OCI-LY1 (cell line): ENCODE measurements around the gene ZBTB45.
"Not testable (repeated sequence)": the region's sequence is repeated elsewhere in the genome, so short reads cannot be mapped to it uniquely, and the experiment has no call there.

Experiments used
- H2AFZ ChIP-seq: fragments of 200-600 bp; sonication (generic), shearing (Covaris generic); 2 replicates; pipeline ENCODE4 v1.6.0; 2014; ENCODE audit warnings: antibody characterized with exemption, mild to moderate bottlenecking, low read length
- H3F3A ChIP-seq: fragments of 200-600 bp; sonication (generic), shearing (Covaris generic); 2 replicates; pipeline ENCODE4 v1.6.0; 2014; ENCODE audit warnings: mild to moderate bottlenecking, antibody characterized with exemption, low read length, moderate library complexity; ENCODE audit not compliant: insufficient read depth
- H3K27ac ChIP-seq: fragments of 200-600 bp; sonication (generic); 2 replicates; pipeline ENCODE4 v1.5.1; 2014; ENCODE audit warnings: low read length, mixed run types, mild to moderate bottlenecking, low read depth; ENCODE audit not compliant: poor library complexity, severe bottlenecking
- H3K27me3 ChIP-seq: fragments of 200-600 bp; sonication (generic); 2 replicates; pipeline ENCODE4 v1.6.0; 2014; ENCODE audit warnings: antibody characterized with exemption, mild to moderate bottlenecking, low read length, moderate library complexity; ENCODE audit not compliant: insufficient read depth
- H3K36me3 ChIP-seq: fragments of 200-600 bp; sonication (generic); 2 replicates; pipeline ENCODE4 v1.6.1; 2014; ENCODE audit warnings: mild to moderate bottlenecking, antibody characterized with exemption, low read length, moderate library complexity, mixed read lengths; ENCODE audit not compliant: insufficient read depth
- H3K4me1 ChIP-seq: fragments of 200-600 bp; sonication (generic); 2 replicates; pipeline ENCODE4 v1.5.1; 2014; ENCODE audit warnings: mild to moderate bottlenecking, low read length, moderate library complexity; ENCODE audit not compliant: insufficient read depth, severe bottlenecking
- H3K4me2 ChIP-seq: fragments of 200-600 bp; sonication (generic), shearing (Covaris generic); 2 replicates; pipeline ENCODE4 v1.6.1; 2014; ENCODE audit warnings: low read length
- H3K4me3 ChIP-seq: fragments of 200-600 bp; sonication (generic); 2 replicates; pipeline ENCODE4 v1.5.1; 2014; ENCODE audit warnings: low read length, low read depth, mild to moderate bottlenecking, mixed read lengths; ENCODE audit not compliant: poor library complexity, severe bottlenecking
- H3K79me2 ChIP-seq: fragments of 200-600 bp; shearing (Covaris generic); 2 replicates; pipeline ENCODE4 v1.6.1; 2016; ENCODE audit warnings: mixed run types, low read length, mixed read lengths; ENCODE audit not compliant: insufficient read depth
- H3K9ac ChIP-seq: fragments of 200-600 bp; sonication (generic), shearing (Covaris generic); 2 replicates; pipeline ENCODE4 v1.6.1; 2014; ENCODE audit warnings: mild to moderate bottlenecking, low read length, mixed read lengths
- H3K9me2 ChIP-seq: fragments of 200-600 bp; sonication (generic), shearing (Covaris generic); 2 replicates; pipeline ENCODE4 v1.6.1; 2014; ENCODE audit warnings: low read depth, mild to moderate bottlenecking, low read length, mixed read lengths
- H3K9me3 ChIP-seq: fragments of 200-600 bp; shearing (Covaris generic); 2 replicates; pipeline ENCODE4 v1.6.1; 2014; ENCODE audit warnings: low read length, mixed read lengths
- H4K20me1 ChIP-seq: fragments of 200-600 bp; sonication (generic), shearing (Covaris generic); 2 replicates; pipeline ENCODE4 v1.6.0; 2016; ENCODE audit warnings: mild to moderate bottlenecking, low read length; ENCODE audit not compliant: insufficient read depth
- CTCF ChIP-seq: fragments of 200-600 bp; sonication (generic), shearing (Covaris generic); IDR thresholded peaks from 2 replicates; pipeline ENCODE4 v1.5.1; 2017; ENCODE audit warnings: mild to moderate bottlenecking, antibody characterized with exemption, low read length, moderate library complexity, mixed read lengths
- EZH2 ChIP-seq: fragments of 200-600 bp; sonication (generic), shearing (Covaris generic); IDR thresholded peaks from 2 replicates; pipeline ENCODE4 v1.8.0; 2017; ENCODE audit warnings: borderline replicate concordance, mixed run types, mild to moderate bottlenecking, antibody characterized with exemption, low read length, moderate library complexity, mixed read lengths

ZBTB45 gene

GRCh38 chr19:58509731-58510083, 9.9 kb downstream of the ZBTB45 start:
- TF ChIP-seq EZH2 (no peak), CTCF (no peak)
- Histone ChIP-seq H3K4me3 (no peak overlapping the region), H3K9ac (no peak overlapping the region), H3K4me1 (peaks cover 12% of the 10 kb centered on the region), H3F3A (no peaks in the 10 kb centered on the region), H4K20me1 (no peaks in the 10 kb centered on the region), H3K27ac (no peak overlapping the region), H3K4me2 (no peak overlapping the region), H3K9me3 (no peaks in the 10 kb centered on the region), H2AFZ (no peak overlapping the region), H3K9me2 (no peaks in the 10 kb centered on the region), H3K79me2 (peaks cover 5% of the 10 kb centered on the region; the same call in 1 of the 2 replicates), H3K27me3 (no peaks in the 10 kb centered on the region), H3K36me3 (no peaks in the 10 kb centered on the region; the same call in 1 of the 2 replicates)

- not testable (repeated sequence) for H3K79me2 ChIP-seq, H3K27me3 ChIP-seq, H3K9ac ChIP-seq, H3K4me1 ChIP-seq, H3K4me3 ChIP-seq, H3K9me2 ChIP-seq, H4K20me1 ChIP-seq, H3K9me3 ChIP-seq, H3K27ac ChIP-seq, H2AFZ ChIP-seq, H3K36me3 ChIP-seq, H3K4me2 ChIP-seq, H3F3A ChIP-seq
These were observed 11.9 kb downstream of the ZBTB45 start for GRCh38 chr19:58507602-58508223.

DNA sequence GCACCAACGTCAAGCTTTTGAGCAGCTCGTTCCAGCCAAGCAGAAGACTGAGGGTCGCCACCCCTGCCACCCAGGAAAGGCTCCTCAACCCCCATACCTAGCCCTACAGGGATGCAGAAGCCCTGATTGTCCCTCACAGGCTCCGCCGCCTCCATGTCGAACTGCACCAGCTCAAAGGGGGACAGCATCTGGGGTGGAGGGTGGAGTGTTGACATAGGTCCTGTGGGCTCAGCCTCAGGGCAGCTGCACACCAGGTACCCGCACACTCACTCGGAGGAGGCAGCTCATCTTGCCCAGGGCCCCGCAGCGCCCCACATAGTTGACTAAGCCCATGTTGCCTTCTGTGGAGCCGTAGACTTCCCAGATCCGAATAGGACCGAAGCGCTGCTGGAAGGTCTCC, 19.4 kb downstream of the ZBTB45 start:
- Histone ChIP-seq H3K36me3 (no peaks in the 10 kb centered on the region), H3K4me2 (no peak overlapping the region), H3K4me1 (peaks cover 24% of the 10 kb centered on the region), H3K9me2 (no peaks in the 10 kb centered on the region), H3F3A (no peaks in the 10 kb centered on the region), H3K4me3 (no peak overlapping the region), H2AFZ (no peak overlapping the region), H3K79me2 (no peaks in the 10 kb centered on the region), H4K20me1 (no peaks in the 10 kb centered on the region), H3K27me3 (no peaks in the 10 kb centered on the region), H3K9ac (no peak overlapping the region), H3K9me3 (no peaks in the 10 kb centered on the region), H3K27ac (no peak overlapping the region)
- TF ChIP-seq EZH2 (no peak), CTCF (no peak)
